GM19025 (cell line): ENCODE results near the gene ACOT9.
"Not testable (repeated sequence)": the region's sequence is repeated elsewhere in the genome, so short reads cannot be mapped to it uniquely, and the experiment has no call there.

Experiments
- ATAC-seq: cut with Tn5 transposase; IDR thresholded peaks from one replicate; pipeline ENCODE4 v1.9.1; 2021; ENCODE audit warnings: mild to moderate bottlenecking, low read depth, moderate library complexity; ENCODE audit not compliant: unreplicated experiment

ACOT9 gene

GRCh38 chrX:23705235-23705634 lies 37.8 kb downstream of the ACOT9 start:
- no peak for ATAC-seq

- ATAC-seq = no peak
Measured at GRCh38 chrX:23704673-23705206, 38.3 kb downstream of the ACOT9 start.

DNA sequence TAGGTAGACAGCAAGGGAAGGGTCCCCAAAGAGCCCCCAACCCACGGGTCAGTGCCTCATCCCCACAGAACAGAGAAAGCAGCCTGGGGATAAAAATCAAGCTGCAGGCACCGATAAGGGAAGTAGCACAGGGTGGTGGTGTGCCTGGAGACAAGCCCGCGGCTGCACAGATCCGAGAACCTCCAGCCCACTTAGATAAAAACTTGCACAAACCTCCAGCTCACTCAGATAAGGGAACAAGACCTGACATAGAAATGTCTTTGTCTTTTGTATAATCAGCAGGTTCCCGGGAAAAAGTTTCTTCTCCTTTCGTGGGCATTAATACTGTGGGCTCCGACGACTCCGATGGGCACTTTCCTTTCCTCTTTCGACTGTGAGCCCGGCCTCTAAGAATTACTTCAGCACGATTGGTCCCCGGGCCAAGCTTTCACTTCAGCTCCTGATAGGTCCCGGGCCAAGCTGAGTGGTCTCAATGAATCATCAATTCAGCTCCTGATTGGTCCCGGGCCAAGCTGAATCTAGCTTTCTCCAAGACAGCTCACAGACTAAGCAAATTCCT lies 43.4 kb downstream of the ACOT9 start:
- no peak for ATAC-seq

GRCh38 chrX:23694606-23695005 lies 48.5 kb downstream of the ACOT9 start:
- no peak for ATAC-seq

DNA sequence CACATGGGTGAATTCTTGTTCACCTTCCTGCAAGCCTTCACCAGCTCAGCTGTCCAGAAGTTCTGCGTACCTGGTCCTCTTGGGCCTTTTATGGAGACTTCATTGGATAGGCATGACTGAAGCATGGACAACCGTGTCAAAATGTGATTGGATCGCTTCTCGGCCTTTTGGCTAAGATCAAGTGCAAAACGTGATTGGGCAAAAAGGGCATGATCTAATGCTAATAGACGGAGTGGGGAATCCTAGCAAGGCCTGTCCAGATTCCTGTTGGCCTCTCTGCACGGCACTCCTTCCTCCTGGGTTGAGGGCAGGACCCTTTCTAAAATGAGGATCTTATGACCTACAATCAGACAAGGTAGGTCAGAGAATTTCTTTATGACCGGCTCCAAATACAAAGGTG lies 50.9 kb downstream of the ACOT9 start:
- no peak for ATAC-seq

- ATAC-seq = not testable (repeated sequence)
Measured at GRCh38 chrX:23676486-23676885, 66.6 kb downstream of the ACOT9 start.

DNA sequence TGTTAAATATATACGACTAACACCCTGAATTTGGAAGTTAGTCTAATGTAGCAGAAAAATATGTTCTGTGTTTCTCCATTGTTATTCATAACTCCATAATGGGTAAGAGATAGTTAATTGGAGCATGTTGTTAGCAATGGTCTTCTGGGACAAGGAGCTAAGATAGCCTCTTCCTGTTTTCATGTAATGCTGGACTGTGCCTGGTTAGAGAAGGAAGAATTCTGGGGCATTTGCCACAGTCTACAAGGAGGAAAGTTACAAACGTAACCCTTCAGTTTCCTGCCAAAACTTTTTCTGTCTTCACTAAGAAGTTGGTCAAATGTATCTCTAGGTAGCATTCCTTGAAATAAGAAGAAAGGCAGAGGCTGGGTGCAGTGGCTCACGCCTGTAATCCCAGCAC lies 70.0 kb downstream of the ACOT9 start:
- no peak for ATAC-seq

DNA sequence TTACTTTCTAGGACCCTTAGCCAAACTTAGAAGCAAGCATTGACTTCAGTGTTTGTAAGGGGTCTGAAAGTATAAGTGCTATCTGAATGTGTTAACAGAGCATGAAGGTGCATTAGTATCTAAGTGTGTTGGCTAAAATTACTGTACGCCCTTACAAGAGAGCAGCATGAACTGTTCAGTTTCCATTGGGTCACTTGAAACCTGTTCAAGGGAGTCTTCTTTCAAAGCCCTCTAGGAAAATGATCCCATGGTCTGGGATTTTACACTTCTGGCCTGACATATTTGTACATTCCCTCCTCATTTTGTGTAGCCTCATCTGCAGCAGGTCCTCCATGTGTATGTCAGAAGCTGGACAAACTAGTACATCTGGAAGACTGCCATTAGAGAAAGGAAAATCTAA lies 72.5 kb downstream of the ACOT9 start:
- no peak for ATAC-seq

DNA sequence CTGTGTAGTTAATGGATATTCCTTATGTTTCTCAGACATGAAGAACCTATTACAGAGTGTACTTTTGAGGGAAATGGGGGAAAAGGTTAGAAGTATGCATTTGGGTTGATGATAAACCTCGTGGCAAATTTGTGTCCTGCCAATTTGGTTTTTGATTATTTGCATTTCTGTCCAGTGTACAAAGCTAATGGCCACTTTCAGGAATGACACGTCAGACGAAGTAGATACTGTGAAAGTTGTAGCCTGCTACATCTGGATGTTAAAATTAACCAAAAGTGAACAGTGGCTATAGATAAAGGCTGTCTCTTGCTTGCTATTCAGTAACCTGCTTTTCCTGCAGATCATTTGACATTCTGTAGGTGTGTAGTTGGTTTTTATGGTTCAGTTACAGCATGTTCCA lies 74.7 kb downstream of the ACOT9 start:
- ATAC-seq = no peak

DNA sequence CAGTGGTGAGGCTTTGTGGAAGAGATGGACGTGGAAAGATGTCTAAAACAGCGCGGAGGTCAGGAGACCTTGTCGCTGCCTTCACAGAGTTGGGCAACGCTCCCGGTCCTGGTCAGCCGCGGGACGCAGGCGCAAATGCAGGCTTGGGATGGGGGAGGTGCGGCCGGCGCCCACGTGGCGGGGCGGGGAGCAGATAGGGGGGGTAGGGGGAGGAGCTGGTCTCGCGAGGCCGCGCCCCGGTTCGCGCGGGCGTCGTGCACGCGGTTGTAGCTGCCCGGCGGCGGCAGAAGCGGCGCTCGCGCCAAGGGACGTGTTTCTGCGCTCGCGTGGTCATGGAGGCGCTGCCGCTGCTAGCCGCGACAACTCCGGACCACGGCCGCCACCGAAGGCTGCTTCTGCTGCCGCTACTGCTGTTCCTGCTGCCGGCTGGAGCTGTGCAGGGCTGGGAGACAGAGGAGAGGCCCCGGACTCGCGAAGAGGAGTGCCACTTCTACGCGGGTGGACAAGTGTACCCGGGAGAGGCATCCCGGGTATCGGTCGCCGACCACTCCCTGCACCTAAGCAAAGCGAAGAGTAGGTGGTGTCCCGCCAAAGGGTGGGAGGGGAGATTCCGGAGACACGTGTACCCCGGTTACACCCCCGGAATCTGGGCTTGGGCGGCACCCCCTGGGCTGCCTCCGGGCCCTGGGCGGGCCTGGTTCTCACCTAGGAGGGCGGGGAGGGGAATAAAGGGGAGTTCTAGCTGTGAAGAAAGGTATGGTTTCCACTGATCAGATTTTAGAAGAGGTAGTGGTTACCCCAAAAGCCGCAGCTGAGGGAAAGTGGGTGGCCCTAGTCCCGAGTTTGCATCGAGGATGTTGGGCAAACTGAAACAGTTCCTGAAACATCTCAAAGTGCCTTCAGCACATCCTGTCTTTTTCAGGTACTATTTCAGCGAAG lies 75.6 kb downstream of the ACOT9 start, which contains the start of gene PRDX4:
Gene PRDX4, plus strand, starts transcription at position 255 of the 939 bp plus-strand sequence. Its CDS starts 78 bp downstream, at position 333.
- peak; percentile 62 for ATAC-seq

DNA sequence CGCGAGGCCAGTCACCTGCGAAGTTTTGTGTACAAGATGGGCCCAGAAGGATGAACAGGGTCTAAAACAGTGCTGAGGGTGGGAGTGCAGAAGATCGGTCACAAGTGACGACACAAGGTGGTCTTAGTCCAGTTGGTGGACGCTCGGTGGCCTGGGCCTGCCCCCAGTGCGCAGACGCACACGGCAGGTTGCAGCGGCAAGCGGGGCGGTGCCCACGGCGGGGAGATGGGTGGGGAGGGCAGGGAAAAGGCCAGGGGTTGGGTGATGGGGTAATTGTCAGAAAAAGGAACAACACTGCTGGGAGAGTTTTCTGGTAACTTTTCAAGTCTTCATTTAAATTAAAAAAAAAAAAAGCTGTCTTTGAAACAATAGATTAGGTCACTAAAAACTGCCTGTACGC lies 76.8 kb downstream of the ACOT9 start:
- no peak for ATAC-seq

GRCh38 chrX:23664496-23664895 lies 78.6 kb downstream of the ACOT9 start:
- ATAC-seq = no peak

- no peak for ATAC-seq
Measured at GRCh38 chrX:23662853-23663252, 80.2 kb downstream of the ACOT9 start.

- no peak for ATAC-seq
Measured at GRCh38 chrX:23662187-23662586, 80.9 kb downstream of the ACOT9 start.

- ATAC-seq = no peak
Measured at GRCh38 chrX:23661671-23662070, 81.4 kb downstream of the ACOT9 start.

GRCh38 chrX:23660766-23661132 lies 82.3 kb downstream of the ACOT9 start:
- no peak for ATAC-seq

- ATAC-seq = not testable (repeated sequence)
Measured at GRCh38 chrX:23660083-23660765, 82.9 kb downstream of the ACOT9 start.

DNA sequence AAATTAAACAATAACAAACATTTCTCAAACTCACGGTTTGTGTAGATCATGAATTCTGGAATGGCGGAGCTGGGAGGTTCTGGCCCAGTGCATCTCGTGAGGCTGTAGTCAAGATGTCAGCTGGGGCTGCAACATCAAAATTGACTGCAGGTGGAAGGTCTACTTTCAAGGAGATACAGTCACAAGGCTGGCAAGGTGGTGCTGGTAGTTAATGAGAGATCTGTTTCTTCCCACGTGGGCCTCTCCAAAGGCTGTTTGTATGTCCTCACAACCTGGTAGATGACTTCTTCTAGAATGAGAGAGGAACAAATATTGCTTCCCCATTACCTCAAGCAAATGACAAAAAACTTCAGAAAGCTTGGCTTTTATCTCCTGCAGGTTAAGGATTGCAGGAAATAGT lies 83.7 kb downstream of the ACOT9 start:
- no peak for ATAC-seq

DNA sequence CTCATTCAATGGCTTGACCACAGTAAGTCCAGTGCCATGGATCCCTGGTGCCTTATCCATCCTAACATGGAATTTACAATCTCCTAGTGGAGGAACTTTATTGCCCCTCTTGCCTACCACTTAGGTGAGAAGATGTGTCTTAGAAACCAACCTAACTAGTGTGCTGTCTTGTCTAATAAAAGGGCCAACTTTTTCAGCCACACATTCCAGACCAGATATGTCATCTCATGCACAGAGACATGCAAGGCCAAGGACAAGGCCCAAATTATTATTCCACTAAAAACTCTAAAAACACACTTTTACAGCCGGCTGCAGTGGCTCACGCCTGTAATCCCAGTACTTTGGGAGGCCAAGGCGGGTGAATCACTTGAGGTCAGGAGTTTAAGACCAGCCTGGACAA lies 86.4 kb downstream of the ACOT9 start:
- no peak for ATAC-seq

DNA sequence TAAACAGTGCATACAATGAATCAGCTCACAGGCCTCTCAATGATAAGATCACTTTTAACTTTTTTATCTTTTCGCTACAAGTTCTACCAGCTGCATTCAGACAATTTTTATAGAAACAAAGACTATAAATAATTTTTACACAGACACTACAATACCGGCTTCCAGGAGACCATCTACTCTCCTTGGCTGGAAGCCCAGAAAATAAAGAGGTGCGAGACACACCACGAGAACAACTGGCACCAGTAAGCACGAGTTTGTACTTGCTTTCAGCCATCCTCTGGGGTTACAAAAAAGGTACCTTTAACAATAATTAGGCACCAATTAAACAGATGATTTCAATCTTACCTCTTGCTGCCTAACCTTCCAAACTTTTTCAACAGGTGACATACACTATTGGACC lies 87.0 kb downstream of the ACOT9 start:
- ATAC-seq = no peak
